Neural cell (in vitro differentiated cells): Measurements from ENCODE around the gene UBAC2.

ENCODE experiments used
- EP300 ChIP-seq: fragments of 450-650 bp; conservative IDR thresholded peaks from 2 replicates; pipeline ENCODE4 v1.6.1; 2014; ENCODE audit warnings: antibody characterized with exemption, mild to moderate bottlenecking, moderate library complexity; ENCODE audit not compliant: poor library complexity, severe bottlenecking
- EZH2 ChIP-seq: fragments of 200-600, 300-800 bp; shearing (Covaris generic), sonication (generic); IDR thresholded peaks from 2 replicates; pipeline ENCODE4 v1.6.1; 2014; ENCODE audit warnings: antibody characterized with exemption, low read length, borderline replicate concordance, mild to moderate bottlenecking; ENCODE audit not compliant: insufficient read depth, poor library complexity, severe bottlenecking
- MXI1 ChIP-seq: fragments of 450-650 bp; conservative IDR thresholded peaks from 2 replicates; pipeline ENCODE4 v1.6.1; 2014; ENCODE audit warnings: antibody characterized with exemption, mild to moderate bottlenecking; ENCODE audit not compliant: poor library complexity, severe bottlenecking
- RAD21 ChIP-seq: fragments of 450-650 bp; conservative IDR thresholded peaks from 2 replicates; pipeline ENCODE4 v1.6.1; 2014; ENCODE audit warnings: antibody characterized with exemption, mild to moderate bottlenecking, moderate library complexity
- SMC3 ChIP-seq: fragments of 450-650 bp; conservative IDR thresholded peaks from 2 replicates; pipeline ENCODE4 v1.6.1; 2014; ENCODE audit warnings: antibody characterized with exemption, mild to moderate bottlenecking, moderate library complexity; ENCODE audit not compliant: poor library complexity
- TF ChIP-seq, protein P1 (sequence below): fragments of 450-650 bp; IDR thresholded peaks from 2 replicates; pipeline ENCODE4 v1.5.1; 2014; ENCODE audit warnings: antibody characterized with exemption, mild to moderate bottlenecking, moderate library complexity; ENCODE audit not compliant: poor library complexity, severe bottlenecking

- no peak for TF ChIP-seq EP300
- TF ChIP-seq, protein P1, sequence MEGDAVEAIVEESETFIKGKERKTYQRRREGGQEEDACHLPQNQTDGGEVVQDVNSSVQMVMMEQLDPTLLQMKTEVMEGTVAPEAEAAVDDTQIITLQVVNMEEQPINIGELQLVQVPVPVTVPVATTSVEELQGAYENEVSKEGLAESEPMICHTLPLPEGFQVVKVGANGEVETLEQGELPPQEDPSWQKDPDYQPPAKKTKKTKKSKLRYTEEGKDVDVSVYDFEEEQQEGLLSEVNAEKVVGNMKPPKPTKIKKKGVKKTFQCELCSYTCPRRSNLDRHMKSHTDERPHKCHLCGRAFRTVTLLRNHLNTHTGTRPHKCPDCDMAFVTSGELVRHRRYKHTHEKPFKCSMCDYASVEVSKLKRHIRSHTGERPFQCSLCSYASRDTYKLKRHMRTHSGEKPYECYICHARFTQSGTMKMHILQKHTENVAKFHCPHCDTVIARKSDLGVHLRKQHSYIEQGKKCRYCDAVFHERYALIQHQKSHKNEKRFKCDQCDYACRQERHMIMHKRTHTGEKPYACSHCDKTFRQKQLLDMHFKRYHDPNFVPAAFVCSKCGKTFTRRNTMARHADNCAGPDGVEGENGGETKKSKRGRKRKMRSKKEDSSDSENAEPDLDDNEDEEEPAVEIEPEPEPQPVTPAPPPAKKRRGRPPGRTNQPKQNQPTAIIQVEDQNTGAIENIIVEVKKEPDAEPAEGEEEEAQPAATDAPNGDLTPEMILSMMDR: no peak
- no peak for TF ChIP-seq SMC3
- no peak for TF ChIP-seq EZH2
- no peak for TF ChIP-seq RAD21
- TF ChIP-seq MXI1: no peak
These were observed 165.7 kb downstream of the UBAC2 start for GRCh38 chr13:99366075-99366987.
